Raji (cell line): ENCODE data around the gene HOXD4.

Experiments used
- POLR2A ChIP-seq: IDR thresholded peaks from 2 replicates; pipeline ENCODE4 v1.6.1; 2011; ENCODE audit warnings: low read depth, low read length, control low read depth; ENCODE audit not compliant: insufficient read depth

The HOXD4 gene

DNA sequence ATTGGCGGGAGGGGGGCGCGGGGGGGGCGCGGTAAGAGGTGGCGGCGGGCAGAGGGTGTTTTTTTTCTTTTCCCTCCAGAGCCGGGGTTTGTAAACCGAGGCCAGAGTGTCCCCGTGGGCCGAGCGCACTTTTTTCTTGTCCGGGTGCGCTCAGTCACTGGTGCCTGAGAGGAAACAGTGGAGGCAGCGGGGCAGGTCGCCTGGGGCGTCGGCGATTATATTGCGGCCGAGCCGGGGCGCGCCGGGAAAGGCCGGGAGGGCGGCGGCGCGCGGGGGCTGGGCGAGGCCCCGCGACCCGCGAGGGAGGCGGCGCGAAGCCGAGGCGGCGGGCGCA lies 21.6 kb upstream of the HOXD4 start:
- no peak for TF ChIP-seq POLR2A

DNA sequence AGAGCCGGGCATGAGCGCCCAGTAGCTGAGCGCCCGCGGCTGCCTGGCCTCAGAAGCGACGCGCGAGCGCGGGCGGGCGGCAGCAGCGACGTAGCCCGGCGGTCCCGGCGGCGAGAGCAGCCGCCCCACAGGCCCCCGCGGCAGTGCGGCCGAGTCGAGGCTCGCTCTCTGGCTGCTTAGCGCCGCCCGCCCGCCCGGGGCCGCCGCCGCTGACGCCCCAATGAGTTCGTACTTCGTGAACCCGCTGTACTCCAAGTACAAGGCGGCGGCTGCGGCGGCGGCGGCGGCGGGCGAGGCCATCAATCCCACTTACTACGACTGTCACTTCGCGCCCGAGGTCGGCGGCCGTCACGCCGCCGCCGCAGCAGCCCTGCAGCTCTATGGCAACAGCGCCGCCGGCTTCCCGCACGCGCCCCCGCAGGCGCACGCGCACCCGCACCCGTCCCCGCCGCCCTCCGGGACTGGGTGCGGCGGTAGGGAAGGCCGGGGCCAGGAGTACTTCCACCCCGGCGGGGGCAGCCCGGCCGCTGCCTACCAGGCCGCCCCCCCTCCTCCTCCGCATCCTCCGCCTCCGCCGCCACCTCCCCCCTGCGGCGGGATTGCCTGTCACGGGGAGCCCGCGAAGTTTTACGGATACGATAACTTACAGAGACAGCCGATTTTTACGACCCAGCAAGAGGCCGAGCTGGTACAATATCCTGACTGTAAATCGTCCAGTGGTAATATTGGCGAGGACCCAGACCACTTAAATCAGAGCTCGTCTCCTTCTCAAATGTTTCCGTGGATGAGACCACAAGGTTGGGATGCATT lies 21.0 kb upstream of the HOXD4 start:
- no peak for TF ChIP-seq POLR2A

DNA sequence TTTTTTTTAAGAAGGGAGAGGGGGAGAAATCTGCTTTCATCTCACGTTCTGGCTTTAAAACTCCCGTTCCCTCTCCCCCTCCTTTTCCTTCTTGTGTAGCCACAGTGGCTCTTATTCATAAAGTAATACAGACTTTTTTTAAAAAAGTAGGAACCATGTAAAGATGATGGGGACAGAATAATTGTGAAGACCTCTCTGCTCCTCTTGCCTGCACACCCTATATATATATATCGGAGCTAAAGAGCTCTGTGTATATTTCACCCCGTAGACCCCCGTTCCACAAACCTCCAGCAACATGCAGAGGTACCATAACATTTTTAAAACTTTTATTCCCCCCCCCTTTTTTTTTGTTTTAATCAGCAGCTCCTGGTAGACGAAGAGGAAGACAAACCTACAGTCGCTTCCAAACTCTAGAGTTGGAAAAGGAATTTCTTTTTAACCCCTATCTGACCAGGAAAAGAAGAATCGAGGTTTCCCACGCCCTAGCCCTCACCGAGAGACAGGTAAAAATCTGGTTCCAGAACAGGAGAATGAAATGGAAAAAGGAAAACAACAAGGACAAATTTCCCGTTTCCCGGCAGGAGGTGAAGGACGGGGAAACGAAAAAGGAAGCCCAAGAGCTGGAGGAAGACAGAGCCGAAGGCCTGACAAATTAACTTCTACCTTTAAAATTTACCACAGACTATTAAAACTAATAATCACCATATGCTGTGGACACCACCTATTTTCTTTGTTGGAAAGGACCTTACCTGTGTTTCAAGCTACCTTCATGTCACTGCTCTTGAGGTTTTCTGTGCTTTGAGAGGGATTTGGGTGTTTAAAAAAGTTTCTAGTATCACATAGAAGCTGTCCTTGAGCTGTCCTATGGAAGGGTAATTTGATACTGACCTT lies 20.1 kb upstream of the HOXD4 start:
- TF ChIP-seq POLR2A: no peak

DNA sequence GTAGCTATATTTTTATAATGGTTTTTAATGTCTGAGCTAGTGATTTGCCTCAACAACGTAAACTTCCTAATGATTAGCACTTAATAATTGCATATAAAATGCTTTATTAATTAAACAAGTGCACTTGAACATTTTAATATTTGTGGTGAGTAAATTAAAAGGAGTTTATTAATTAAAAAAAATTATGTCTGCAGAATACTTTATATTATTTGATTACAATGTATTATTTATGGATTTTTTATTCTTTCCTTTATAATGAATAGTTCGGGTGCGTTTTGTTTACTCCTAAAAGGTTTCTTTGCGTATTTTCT lies 19.5 kb upstream of the HOXD4 start:
- TF ChIP-seq POLR2A: no peak

DNA sequence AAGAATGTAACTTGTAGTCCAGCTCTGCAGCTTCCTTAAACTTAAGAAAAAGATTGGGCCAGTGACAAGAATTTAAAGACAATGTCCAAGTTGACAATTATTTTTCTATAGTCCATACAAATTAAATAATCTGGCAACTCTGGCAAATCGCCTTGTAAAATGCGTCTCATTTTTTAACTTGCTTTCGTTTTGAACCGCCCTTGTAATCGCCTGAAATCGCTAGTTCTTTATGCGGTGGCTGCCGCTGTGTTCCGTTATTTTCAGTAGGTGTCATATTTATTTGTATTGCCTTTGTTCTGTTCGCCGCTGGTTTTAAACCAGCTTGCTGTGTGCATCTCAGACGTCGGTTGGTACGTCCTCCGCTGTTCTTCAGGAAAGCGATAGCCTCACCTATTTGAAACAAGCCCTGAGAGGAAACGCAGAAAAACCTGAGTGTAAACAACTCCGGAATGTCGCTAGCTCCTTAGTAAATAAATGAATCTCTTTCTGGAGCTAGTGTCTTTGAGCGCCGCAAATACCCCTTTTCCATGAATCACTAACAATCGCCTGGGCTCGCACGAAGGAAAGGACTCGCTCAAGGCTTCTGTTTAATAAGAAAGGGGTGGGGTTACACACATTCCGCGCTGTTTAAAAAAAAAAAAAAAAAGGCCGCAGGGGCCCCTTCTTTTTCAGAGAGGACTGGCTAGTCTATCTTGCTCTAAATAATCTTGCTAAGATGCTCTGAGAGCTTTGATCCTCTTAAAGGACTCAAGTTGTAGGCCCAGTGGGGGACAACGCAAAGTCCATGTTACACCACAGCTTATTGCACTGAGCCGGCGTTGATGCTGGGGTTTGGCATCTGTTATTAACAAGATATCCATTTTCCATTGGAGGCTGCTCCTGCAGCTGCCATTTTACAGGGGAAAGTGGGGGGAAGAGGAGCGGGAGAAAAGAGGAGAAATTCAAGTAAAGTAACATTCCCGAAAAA lies 18.9 kb upstream of the HOXD4 start:
- TF ChIP-seq POLR2A: no peak

DNA sequence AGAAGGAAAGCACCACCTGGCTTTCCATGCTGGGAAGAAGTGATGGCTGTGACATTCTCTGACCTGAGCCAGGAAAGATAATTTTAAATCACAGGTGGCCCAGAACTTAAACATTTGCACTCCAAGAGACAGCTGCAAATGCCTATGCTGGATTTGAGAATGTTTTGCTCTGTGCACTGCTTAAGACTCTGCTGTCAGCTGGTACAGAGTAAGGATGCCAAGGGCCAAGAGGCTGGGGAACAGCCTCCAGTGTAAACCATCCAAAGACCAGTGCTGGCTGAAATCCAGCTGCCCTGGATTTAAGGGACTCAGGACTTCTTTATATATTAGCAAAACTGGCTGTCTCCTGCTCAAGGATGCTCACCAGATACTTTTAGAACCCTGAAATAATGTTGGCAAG lies 18.0 kb upstream of the HOXD4 start:
- no peak for TF ChIP-seq POLR2A

DNA sequence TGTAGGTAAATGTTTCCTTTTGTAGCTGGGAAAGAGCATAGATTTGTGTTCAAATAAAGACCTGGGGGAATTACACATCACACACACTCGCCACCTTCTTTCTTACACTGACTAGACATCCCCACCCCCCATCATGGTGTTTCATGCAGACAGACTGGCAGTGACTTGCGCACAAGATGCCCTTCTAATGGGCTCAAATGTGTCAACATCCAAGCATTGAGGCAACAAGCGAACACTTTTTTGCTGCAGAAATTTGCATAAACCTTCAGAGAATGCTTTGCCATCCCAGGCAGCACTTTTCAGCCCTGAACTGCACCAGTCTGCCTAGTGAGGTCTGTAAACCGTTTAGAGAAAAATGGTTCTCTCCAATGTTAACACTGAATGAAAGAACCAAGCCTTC lies 17.3 kb upstream of the HOXD4 start:
- TF ChIP-seq POLR2A: no peak

DNA sequence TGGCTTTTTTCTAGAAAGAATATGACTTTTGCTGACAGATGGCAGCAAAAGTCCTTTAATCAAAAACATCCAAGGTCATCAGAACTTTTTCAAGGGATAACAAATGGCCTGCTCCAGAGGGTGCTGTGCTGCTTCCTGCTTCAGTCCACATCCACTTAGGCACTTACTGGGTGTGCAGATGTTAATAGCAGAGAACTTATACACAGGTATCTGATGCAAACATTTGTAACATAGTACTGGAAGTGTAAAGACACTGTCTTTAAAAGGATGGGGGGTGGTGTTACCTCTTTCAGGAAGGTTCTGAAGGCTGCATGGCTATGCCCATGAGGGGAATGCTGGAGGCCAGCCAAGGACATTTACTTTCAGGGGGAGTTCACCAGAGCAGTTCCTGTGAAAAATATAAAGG lies 16.3 kb upstream of the HOXD4 start:
- no peak for TF ChIP-seq POLR2A

DNA sequence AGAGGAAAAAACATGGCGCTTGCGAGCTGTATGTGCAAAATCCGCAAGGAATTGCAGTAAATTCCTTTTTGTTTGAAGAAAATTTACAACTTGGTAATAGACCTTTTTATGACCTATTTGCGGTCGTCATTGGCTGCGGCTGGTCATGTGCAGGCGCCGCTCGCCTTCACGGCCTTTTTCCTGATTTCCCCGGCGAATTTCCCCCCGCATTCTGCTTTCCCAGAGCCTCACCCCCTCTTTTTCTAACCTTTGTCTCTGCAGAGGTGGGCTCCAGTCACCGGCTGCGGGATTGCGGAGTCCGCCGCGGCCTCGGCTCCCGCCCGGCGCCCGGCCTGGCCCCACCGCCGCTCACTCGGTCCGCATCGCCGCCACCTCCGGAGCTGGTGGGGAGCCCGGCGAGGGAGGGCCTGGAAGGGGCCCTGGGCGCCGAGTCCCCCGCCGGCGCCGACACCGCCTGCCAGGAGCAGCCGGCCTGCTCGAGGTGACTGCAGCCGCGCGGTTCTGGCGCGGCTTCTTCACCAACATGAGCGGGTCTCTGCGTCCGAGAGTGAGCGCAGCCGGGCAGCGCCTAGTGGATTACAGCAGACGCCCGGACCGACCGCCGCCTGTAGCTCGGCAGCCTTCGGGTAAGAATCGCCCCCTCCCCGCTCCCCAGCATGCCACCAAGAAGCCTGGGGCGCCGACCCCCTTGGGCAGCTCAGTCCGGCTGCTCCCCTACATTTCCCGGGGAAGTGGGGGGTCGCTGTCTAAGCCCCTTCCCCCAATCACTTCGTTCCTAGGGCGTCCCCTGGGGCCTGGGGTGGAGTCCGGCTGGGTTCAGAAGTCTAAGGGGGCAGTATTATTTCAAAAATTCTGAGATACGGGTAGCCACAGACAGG lies 14.7 kb upstream of the HOXD4 start:
- no peak for TF ChIP-seq POLR2A

DNA sequence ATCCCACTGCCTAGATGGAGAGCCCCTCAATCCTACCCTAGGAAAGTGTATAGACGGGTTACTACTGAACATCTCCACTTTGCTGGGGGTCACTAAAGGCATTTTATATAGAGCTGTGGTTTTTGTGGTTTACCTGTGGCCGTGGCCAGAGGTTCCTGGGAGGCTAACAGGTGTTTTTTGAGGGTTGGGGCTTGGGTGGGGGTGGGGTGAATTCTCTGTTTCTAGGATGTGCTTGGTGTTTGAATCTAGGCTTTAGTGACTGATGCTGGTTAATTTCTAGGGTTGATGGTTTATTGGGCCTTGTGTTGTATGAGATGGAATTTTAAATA lies 14.1 kb upstream of the HOXD4 start:
- TF ChIP-seq POLR2A: no peak

DNA sequence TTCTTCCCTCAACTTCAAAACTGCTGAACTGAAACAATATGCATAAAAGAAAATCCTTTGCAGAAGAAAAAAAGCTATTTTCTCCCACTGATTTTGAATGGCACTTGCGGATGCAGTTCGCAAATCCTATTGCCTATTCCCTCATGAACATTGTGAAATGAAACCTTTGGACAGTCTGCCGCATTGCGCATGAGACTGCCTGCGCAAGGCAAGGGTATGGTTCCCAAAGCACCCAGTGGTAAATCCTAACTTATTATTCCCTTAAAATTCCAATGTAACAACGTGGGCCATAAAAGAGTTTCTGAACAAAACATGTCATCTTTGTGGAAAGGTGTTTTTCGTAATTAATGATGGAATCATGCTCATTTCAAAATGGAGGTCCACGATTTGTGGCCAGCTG lies 13.4 kb upstream of the HOXD4 start:
- no peak for TF ChIP-seq POLR2A

DNA sequence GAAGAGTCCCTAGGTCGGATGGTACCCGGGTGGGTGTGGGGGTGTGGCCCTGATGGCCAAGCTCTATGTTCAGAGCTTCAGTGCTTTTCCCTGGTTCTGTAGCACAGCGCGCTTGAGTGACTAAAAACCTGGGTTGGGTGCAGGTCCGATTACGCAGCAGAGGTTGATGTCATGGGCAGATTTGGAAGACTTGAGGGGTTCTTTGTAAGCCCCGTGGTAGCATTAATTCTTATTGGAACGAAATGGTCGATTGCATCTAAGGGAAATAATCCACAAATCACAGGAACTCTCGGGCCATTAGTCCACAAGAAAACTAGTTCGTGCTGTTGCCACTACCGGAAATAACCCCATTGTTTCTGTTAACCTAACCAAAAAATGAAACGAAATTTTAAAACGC lies 12.8 kb upstream of the HOXD4 start:
- no peak for TF ChIP-seq POLR2A

DNA sequence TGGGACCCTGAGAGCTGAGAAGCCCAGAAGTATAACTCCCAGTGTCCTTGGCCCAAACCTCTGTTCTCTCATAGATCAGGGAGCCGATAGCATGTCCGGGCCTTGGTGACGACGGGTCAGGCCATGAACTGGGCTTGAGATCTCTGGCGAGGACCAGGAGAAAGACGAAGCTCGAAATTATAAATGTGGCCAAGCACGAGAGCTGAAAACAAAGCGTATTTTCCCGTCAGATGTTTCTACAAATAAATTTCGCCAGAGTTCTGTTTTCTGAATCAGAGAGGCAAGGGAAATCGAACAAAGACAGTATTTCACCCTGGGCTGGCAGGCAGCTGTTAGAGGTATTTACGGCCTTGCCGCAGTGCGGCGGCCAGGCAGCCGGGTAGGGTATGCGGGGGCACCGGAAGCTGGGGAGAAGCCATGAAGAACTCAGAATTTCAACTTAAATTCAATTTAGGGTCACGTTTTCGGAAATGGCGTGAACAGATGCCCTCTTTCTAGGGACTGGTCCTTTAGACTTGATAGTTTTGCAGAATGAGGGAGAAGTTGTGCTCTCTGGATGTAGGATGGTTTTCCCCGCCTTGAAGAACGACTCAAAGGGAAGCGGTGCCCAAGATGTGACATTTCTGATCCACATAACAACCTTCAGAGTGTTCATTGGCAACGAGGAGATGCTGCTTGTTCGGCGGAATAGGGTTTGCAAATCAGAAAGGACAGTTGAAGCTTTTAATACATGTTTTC lies 12.3 kb upstream of the HOXD4 start:
- TF ChIP-seq POLR2A: no peak
